ENCODE results near the gene TMEM54. TPM values are rescaled to one million over a fixed set of nuclear protein-coding genes. Genes with fewer than 3 reads are reported as not detected.

Gene TMEM54
- total and polyA plus RNA-seq, 9 of the 15 experiments (the other 6 are each of a cell fraction or from before 2014, with no cell fraction given) = 1.00 to 16.2 (median 8.2) TPM

DNA sequence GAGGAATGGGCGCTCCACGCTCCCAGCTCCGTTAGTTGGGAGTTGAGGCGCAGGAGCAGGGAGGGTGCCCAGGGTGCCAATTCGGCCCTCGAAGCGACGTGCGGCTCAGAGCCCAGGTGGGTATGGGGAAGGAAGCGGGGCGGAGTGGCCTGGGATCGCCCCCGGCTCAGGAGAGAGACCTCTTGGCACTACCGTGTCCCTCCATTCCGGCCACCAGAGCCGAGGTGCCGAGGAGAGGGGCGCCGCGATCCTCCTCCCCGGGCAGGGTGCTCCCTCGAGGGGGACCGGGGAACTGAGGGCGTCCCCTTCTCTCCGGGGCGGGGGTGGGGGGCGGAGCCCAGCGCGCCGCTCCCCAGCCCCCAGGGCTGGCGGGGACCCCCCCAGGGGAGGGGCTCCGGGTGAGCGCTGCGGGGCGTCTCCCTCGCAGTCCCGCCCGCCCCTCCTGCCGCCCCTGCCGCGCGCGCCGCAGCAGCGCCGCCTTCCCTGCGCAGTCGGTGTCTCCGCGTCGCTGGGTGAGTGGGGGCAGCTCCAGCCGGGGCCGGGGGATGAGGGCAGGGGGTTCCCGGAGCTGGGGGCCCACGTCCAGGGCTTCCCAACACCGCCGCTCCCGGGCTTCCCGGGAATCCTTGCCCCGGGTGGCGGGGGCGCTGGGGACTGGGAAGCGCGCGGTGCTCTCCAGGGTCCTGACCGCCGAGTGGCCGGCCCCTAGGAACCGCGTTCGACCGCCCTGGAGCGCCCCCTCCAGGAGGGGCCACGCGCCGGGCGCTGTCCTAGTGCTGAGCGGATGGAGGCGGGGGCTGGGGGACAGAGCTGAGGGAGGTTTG lies 15.0 kb downstream of the TMEM54 start, which contains the start of gene HPCA (continued):
- TF ChIP-seq NFRKB (IDR thresholded peaks at IDR 0.05; ENCODE audit: low read depth) (no peak), TAF1 (IDR thresholded peaks at IDR 0.05; ENCODE audit: control insufficient read depth, extremely low read depth, insufficient read depth, low read length, severe bottlenecking) (no peak), TOE1 (IDR thresholded peaks at IDR 0.05; ENCODE audit: borderline replicate concordance) (peak; percentile 52; the same call in 1 of the 2 replicates), TOE1 (CRISPR knock-in tag; IDR thresholded peaks at IDR 0.05; ENCODE audit: borderline replicate concordance, low read depth) (peak; percentile 99), CEBPB (tag; IDR thresholded peaks at IDR 0.05) (no peak), SIX5 (IDR thresholded peaks at IDR 0.05; ENCODE audit: borderline replicate concordance in 1 of 2, insufficient read depth in 1 of 2, low read depth in 1 of 2, low read length in 2 of 2) (no peak), PYGO2 (tag; IDR thresholded peaks at IDR 0.05) (0 out of 2 replicates have a peak, but pooled peaks have one; percentile 49), STAT5A (IDR thresholded peaks at IDR 0.05; ENCODE audit: borderline replicate concordance, low read length) (no peak; the same call in 1 of the 2 replicates), RBM15 (IDR thresholded peaks at IDR 0.05; ENCODE audit: insufficient read depth, low read length) (no peak), HLTF (IDR thresholded peaks at IDR 0.05) (no peak), KLF1 (tag; IDR thresholded peaks at IDR 0.05) (no peak)
- TF ChIP-seq, protein P1, sequence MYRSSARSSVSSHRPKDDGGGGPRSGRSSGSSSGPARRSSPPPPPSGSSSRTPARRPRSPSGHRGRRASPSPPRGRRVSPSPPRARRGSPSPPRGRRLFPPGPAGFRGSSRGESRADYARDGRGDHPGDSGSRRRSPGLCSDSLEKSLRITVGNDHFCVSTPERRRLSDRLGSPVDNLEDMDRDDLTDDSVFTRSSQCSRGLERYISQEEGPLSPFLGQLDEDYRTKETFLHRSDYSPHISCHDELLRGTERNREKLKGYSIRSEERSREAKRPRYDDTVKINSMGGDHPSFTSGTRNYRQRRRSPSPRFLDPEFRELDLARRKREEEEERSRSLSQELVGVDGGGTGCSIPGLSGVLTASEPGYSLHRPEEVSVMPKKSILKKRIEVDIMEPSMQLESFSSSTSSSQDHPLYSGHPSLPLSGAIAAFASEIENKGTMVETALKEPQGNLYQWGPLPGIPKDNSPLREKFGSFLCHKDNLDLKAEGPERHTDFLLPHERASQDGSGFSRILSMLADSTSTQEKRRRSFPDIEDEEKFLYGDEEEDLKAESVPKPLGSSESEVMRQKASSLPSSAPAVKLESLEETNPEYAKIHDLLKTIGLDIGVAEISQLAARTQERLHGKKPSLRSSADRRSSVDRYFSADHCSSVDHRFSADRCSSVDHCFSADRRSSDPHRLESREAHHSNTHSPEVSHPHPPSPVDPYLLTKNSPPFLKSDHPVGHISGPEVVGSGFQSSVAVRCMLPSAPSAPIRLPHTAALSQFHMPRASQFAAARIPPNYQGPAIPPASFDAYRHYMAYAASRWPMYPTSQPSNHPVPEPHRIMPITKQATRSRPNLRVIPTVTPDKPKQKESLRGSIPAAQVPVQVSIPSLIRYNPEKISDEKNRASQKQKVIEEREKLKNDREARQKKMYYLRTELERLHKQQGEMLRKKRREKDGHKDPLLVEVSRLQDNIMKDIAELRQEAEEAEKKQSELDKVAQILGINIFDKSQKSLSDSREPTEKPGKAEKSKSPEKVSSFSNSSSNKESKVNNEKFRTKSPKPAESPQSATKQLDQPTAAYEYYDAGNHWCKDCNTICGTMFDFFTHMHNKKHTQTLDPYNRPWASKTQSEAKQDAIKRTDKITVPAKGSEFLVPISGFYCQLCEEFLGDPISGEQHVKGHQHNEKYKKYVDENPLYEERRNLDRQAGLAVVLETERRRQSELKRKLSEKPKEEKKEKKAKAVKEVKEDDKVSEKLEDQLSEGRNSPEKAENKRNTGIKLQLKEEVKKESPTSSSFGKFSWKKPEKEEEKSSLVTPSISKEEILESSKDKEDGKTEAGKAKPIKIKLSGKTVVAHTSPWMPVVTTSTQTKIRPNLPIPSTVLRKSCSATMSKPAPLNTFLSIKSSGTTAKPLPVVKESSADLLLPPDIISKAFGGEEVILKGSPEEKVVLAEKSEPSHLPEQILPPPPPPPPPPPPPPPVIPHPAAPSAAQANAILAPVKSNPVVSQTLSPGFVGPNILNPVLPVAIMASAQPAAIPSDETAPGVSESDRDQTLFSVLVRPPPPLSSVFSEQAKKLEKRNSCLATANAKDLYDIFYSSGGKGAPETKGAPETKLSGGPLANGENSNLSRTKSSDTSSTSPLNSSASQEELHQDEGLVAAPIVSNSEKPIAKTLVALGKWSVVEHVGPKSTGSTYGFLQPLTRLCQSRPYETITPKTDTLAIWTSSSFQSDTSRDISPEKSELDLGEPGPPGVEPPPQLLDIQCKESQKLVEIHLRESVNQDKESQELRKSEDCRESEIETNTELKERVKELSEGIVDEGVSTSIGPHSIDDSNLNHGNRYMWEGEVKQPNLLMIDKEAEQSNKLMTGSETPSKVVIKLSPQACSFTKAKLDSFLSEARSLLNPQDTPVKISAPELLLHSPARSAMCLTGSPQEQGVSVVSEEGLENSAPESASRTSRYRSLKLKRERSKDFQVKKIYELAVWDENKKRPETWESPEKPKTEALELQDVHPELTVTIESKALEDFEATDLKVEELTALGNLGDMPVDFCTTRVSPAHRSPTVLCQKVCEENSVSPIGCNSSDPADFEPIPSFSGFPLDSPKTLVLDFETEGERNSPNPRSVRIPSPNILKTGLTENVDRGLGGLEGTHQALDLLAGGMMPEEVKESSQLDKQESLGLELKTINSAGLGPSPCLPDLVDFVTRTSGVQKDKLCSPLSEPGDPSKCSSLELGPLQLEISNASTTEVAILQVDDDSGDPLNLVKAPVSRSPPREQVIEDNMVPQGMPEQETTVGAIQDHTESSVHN (IDR thresholded peaks at IDR 0.05; ENCODE audit: borderline replicate concordance in 1 of 2, low read depth in 1 of 2) = no peak
- TF ChIP-seq, protein P2, sequence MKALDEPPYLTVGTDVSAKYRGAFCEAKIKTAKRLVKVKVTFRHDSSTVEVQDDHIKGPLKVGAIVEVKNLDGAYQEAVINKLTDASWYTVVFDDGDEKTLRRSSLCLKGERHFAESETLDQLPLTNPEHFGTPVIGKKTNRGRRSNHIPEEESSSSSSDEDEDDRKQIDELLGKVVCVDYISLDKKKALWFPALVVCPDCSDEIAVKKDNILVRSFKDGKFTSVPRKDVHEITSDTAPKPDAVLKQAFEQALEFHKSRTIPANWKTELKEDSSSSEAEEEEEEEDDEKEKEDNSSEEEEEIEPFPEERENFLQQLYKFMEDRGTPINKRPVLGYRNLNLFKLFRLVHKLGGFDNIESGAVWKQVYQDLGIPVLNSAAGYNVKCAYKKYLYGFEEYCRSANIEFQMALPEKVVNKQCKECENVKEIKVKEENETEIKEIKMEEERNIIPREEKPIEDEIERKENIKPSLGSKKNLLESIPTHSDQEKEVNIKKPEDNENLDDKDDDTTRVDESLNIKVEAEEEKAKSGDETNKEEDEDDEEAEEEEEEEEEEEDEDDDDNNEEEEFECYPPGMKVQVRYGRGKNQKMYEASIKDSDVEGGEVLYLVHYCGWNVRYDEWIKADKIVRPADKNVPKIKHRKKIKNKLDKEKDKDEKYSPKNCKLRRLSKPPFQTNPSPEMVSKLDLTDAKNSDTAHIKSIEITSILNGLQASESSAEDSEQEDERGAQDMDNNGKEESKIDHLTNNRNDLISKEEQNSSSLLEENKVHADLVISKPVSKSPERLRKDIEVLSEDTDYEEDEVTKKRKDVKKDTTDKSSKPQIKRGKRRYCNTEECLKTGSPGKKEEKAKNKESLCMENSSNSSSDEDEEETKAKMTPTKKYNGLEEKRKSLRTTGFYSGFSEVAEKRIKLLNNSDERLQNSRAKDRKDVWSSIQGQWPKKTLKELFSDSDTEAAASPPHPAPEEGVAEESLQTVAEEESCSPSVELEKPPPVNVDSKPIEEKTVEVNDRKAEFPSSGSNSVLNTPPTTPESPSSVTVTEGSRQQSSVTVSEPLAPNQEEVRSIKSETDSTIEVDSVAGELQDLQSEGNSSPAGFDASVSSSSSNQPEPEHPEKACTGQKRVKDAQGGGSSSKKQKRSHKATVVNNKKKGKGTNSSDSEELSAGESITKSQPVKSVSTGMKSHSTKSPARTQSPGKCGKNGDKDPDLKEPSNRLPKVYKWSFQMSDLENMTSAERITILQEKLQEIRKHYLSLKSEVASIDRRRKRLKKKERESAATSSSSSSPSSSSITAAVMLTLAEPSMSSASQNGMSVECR (CRISPR knock-in tag; IDR thresholded peaks at IDR 0.05) = peak; percentile 100

Measured in K562 (cell line).